Left hindlimb (tissue), 1 donor: ENCODE measurements around the gene GMDS.
A peak's percentile ranks its signal among the peaks of the same experiment; 100 is the strongest.
"Not testable (repeated sequence)": the region's sequence is repeated elsewhere in the genome, so short reads cannot be mapped to it uniquely, and the experiment has no call there.

Source experiments
- DNase-seq: peaks from one replicate; pipeline ENCODE4 v3.0.0-alpha.2; 2018

Gene GMDS

DNA sequence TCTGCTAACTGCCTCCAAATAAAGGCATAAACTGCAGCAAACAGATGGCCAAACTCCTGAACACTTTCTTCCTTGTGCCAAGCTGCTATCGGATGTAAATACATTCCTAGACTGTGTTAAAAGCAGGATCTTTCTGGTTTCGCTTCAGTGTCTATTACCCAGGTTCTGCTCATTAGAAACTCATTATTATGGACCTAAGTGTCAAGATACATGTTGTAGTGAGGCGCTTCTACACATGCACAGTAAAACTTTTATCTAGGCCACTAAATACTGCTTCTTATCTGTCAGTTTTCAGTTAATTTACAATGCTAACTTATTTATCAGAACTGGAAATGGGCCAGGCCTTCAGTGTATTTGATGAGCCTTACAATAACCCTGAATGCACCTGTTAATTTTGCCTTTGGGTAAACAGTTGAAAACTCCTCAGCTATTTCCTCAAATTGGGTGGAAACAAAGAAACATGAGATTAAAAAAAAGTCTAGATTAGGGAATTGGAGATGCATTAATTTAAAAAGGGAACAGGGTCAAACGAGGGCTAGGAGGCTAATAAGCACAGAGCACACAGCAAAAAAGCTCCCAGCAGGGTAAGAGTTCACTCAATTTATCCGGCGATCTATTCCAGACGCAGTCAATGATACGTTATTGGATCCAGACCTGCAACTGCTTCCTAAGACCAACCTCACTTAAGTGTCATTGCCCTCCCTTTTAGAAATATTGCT, 395.1 kb downstream of the GMDS start:
- DNase-seq: no peak

DNA sequence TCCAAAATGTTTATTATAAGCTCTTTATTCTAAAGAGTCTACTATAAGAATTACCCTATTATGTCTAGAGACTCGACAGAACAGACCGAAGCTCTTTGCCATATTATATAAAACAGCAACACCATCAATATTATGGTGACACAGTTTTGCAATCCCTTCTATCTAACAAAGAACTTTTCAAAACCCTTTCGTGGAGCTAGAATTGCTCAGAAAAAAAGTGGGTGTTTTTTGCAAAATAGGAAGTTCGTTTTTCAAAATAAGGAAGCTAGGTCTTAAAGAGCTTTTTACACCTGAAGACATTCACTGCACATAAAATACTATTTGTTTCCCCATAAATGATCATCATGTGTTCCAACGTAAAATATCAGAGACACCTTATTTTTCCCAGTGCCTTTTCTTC, 395.7 kb downstream of the GMDS start:
- DNase-seq: no peak

DNA sequence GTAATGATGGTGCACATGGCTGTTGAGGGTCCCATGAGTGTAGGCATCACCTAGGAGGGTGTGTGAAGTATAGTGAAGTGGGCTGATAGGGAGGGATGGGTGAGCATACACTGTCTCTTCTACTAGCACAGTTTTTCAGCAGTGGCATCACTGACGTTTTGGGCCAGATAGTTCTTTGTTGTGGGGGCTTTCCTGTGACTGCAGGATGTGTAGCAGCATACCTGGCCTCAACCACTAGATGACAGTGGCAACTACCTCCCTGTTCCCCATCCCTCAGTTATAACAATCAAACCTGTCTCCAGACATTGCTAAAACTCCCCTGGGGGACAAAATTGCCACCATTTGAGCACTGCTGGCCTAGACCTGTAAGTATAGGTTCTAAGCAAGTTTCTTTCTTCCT, 396.7 kb downstream of the GMDS start:
- DNase-seq: no peak

DNA sequence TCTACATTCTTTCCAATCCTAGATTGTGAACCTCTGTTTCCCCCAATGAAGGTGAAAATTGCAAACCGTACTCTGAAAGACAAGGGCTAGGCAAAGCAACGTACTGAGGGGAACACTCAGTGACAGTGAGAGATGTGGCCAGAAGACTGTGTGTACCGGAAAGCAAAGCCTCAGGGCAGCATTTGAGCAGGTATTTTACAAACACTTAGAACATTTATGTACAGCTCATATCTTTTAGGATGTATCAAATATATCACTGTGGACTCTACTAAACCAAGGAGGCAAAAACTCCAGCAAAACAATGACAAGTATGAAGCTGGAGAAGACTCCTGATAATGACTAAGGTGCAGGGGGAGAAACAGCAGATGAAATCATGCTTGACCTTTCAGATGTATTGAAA, 398.8 kb downstream of the GMDS start:
- DNase-seq: no peak

DNA sequence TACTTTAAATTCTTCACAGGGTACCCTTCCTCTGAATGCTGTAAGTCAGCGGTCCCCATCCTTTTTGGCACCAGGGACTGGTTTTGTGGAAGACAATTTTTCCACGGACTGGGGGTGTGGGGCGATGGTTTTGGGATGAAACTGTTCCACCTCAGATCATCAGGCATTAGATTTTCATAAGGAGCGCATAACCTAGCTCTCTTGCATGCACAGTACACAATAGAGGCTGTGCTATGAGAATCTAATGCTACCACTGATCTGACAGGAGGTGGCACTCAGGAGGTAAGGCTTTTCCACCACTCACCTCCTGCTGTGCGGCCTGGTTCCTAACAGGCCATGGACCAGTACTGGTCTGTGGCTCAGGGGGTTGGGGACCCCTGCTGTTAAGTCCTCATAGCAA, 399.9 kb downstream of the GMDS start:
- DNase-seq: not testable (repeated sequence)

DNA sequence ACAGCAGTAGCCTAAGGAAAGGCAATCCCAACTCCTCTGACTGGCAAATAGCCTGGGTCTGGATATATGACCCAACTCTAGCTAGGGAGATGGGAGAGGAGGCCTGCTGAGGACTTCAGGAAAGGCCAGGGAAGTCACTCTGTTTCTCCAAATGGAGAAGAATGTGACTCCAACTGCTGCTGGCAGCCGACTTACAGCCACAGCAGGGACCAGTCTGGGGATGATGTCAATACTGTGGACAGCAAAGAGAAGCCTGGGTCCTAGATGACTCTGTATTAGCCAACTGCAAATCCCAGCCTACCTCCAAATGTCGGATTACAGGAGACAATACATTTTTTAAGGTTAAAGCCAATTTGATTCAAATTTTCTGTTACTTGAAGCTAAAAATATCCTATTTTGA, 403.1 kb downstream of the GMDS start:
- no peak for DNase-seq

DNA sequence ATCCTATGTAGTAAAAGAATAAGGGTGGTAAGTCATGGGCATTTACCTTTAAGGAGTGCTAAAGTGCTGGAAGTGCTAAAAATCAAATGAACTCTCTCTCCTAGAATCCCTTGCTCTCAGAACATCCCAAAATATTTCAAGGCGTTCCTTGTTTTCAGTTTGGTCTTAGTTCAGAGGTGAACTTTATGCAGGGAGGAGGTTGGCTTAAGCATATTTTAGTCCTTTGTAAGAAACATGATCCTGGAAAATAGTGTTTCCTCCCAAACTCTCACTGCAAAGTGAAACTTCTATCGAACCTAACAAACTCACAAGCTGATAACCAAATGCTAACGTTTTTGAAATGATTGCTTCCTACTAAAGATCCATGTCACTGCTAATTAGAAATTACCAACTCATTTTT, 404.3 kb downstream of the GMDS start:
- DNase-seq: no peak

DNA sequence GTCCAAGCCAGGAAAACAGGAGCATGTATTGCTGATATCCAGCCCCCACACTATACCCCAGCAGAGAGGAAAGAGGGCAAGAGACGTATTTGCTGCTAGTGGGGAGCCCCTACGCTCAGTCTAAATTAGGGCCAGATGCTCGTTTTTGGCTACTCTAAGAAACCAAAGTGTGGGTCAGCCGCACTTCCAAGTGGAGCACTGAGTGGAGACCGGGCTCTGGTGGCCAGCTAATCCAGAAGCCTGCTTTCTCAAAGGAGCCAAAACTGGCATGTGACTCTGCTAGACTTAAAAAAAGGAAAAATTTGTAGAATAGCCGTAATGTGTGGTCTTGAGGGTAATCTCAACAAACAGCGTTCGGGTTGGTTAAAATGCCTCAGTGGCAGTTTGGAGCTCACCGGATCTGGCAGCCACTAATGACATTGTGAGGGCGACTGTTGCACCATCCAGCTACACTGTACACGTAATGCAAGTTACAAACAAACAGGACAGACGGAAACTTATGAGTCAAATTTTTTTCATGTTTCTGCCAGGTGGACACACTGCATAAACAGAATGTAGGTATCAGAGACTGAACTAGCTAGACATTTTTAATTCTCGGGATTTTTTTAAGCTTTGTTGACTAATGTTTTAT, 404.8 kb downstream of the GMDS start:
- no peak for DNase-seq

DNA sequence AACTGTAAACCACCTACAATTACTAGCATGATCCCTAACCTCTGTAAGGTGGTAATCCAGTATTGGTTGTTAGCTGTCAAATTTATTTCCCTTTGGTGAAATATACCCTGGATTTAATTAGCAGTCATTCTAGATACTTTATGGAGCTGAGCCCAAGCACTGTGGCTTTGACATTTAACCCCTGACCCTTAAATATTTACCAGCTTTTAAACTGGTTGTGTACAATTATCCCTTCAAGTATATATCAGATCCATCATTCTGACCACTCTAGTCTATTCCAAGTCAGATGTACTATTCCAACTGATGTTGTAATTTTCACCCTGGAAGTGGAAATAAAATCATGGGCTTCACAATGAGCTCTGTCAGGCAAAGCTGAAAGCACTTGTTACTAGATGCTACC, 406.0 kb downstream of the GMDS start:
- no peak for DNase-seq

DNA sequence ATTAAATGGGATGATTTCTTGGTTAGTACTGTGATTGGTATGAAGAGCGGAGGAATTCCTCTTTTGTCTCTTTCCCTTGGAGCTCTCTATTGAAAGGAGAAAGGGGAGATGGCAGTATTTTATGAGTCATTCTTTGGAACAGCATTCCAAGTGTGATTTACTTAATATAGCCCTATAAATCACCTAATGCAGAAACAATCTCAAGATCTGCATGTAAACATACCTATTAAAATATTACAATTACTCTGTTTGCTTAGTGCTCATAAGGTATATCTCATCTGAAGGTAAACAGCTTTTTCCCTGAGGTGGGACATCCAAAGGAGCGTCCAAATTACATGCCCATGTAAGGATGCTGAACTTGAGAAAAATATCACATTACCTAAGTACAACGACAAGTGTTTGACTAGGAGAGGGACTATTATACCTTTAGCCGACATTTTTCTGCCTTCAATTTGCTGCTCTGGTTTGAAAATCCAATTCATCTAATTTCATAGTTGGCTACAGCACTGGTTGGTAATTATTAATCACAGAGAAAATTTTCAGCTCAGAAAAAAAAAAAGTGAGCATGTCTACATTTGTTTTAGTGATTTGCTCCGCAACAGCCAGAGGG, 406.7 kb downstream of the GMDS start:
- no peak for DNase-seq

DNA sequence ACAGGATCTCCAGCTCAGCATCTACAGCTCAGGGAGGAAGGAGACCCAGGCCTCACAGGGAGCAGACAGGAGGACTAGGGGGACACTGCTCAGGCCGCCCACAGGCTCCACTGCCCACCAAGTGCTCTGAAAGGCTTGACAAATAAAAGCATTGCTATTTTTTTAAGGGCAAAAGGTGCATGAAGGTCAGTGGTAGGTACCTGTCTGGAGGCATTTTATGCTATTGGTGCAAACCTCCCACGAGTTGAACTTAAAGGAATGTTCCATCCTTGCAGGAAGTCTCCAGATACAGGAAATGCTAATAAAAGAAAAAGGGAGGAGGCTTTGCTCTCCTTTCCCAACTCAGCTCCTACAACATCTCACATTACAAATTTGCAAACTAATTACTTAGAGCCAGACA, 407.6 kb downstream of the GMDS start:
- DNase-seq: no peak

DNA sequence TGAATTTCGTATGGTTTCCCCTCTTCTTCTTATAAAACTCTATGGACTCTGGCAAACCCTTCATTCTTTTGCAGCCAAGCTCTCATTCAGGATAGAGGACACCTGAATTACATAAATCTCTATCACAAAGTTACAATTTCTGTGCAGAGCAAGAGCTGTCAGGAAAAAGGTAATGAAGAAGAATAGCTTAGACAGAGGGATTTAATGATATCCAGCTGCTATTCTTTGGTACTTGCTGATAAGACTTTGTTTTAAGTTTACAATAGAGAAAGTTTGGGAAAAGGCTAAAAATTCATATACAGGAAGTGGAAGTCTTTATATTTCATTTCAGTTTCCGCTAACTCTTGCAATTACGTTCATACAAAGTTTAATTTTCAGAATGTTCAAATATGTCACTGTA, 408.7 kb downstream of the GMDS start:
- no peak for DNase-seq

DNA sequence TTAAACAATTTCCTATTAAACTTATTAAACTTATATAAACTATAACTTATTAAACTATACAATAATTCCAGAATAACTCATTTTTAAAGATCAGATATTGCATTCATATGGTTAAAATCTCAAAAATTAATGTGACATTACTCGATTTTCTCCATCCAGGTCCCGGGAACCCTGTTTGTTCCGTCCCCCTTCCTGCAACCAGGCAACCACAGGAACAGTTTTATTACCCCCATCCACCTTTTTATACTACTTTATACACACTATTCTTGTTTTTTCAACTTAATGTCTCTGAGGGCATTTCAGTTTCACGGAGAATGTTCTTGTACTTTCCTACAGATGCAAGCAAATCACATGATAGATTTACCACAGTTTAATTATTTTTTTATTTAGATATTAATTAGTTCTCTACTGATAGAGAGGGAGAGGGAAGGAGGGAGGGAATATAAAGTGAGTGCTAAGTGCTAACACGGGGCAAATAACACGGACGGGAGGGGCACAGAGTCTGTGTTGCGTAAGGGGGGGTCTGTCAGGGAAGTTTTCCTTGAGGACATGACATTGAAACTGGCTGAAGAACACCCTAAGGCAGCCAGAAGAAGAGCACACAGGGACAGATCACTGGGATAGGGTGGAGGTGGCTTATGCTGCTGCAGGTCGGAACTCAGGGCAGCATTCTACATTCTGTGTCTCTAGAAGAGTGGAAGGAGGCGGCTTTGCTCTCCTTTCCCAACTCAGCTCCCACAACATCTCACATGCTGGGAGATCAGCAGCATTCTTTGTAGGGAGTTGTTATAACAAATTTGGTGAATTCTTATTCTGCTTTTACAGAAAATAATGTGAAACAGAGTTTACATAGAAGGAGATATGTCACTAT, 410.5 kb downstream of the GMDS start:
- no peak for DNase-seq

DNA sequence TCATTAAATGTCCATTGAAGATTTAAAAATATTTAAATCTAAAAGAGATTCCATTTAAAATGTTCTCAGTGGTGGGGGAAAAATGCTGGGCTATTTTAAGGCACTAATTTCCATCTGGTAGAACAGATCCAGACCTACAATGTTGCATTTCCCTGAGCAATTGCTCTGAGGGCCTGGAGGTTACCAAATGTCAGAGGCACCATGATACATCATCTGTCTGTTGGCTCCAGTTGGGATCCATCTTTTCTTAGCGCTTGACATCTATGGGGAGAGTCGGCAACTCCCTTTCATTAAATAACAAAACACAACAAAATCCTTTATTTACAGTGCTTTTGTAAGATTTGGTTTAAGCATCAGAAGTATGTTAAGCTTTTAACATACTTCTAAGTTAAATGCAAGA, 411.2 kb downstream of the GMDS start:
- DNase-seq: no peak

DNA sequence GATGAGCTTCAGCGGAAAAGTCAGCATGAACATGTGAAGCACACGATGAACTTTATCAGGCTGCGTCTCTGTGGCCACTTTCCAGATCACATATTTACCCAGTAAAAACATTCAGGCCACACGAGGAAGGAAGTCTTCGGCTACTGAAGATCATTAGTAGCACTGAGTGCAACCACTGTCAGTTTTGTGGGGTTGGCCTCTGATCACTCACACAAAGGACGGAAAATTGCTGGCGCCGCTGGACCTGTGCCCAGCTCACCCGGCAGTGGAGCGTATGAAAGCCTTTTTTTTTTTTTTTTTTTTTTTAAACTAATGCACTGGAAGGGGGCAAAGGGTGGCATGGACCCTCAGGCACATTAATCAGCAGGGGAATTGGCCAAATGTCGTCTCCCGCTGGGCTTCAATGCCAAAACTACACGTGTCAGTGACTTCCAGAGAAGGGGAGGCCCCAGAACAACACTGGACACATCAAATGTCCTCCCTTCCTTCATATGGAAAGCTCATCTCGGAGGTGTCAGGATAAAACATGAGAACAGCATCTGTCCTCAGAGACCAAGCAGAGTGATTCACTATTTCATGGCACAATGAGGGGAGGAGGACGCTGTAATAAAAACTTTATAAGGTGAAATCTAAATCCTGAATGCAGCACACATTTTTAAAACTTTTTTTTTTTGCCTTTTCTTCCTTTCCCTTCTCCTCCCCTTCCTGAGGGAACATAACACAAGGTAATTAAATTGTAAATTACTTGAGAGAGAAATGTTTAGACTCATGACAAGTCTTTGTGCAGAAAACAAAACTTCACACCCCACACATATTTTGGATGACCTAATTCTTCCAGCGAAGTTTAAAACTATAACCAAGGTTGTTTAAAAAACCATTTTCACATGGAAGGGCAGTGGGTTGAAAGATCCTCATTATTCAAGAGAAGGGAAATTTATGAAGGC, 412.3 kb downstream of the GMDS start:
- DNase-seq: peak; percentile 75

DNA sequence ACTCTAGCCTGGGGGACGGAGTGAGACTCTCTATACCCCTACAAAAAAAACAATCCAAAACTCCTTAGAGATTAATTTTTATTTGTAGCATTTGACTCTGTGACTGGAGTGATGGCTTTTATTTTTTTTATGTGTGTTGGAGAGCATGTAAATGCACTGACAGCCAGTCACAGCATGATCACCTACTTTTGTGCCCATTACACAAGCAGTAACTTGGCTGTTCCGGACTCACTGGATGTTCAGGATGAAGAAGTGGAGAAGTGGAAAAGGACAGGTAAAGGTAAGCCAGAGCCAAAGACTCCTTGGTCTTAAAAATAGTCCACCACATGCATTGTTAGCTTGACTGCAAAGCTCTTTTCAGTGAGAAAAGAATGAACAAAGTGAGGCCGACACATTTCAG, 413.0 kb downstream of the GMDS start:
- no peak for DNase-seq

DNA sequence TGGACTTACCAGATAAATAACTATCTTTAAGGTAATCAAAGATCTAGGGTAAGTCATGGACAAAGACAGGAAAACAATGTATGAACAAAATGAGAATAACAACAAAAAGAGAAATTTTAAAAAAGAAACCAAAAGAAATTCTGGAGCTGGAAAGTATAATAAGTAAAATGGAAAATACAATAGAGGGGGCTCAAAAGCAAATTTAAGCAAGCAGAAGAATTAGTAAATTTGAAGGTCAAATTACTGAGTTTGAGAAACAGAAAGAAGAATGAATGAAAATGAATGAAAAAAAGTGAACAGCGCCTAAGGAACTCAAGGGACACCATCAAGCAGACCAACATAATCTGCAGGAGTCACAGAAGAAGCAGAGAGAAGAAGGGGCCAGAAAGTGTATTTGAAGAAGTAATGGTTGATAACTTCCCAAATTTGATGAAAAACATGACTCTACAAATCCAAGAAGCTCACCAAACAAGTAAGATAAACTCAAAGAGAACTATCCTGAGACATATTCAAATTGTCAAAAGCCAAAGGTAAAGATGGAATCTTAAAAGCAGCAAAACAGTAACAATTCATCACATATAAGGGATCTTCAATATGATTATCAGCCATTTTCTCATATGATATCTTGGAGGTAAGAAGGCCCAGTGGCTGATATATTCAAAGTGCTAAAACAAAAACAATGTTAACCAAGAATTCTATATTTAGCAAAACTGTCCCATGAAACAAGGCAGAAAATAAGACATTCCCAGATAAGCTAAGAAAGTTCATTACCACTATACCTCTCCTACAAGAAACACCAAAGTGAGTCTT, 417.2 kb downstream of the GMDS start:
- DNase-seq: no peak

DNA sequence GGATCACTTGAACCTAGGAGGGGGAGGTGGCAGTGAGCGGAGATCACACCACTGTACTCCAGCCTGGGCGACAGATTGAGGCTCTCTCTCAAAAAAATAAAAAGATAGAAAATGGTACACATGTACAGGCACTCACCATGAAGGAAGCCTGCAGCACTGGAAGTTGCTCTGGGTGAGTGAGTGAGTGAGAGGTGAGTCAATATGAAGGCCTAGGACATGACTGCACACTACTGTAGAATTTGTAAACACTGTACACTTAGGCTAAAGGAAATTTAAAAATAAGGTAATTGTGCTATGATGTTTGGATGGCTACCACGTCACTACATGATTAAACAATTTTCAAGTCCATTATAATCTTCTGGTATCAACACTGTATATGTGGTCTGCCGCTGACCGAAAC, 419.5 kb downstream of the GMDS start:
- DNase-seq: no peak

DNA sequence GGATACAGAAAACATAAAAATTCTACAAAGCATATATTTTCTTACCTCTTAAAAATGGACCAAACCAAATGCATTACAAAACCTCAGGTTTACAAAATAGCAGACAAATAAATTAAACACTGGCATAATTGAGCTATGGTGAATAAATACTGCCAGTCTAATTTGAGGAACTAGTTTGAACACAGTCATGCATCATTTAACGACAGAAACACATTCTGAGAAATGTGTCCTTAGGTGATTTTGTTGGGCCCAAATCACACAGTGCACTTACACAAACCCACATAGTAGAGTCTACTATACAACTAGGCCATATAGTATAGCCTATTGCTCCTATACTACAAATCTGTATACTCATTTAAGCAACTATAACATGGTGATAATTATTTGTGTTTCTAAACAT, 420.1 kb downstream of the GMDS start:
- DNase-seq: no peak

DNA sequence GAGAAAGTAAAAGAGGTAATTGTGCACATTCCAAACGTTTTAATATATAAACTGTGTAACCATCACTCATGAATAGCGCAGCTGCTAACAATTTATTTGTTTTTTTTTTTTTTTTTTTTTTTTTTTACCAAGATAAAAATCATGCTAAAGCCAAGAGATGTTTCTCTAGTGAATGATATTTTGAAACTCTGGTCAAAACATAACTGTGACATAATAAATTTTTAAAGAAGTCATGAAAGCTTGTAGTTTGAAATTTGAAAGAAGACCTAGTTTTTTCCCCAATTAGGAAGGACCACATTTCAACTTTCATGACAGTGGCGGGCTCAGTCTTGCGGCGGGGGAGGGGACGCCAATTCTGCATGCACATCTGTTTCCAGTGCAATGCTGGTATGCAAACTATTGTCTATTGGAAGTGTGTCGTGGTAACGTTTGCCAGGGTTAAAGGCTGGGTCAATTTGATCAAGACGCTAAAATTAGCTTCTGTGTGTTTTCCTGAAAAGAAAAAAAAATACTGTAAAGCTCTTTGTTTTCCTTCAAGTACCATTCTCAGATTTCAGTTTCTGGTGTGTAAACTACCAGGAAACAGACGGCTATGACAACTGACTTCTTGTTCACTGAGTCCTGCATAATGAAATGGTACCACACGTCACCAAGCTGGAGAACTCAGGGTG, 423.8 kb downstream of the GMDS start:
- peak; percentile 74 for DNase-seq

DNA sequence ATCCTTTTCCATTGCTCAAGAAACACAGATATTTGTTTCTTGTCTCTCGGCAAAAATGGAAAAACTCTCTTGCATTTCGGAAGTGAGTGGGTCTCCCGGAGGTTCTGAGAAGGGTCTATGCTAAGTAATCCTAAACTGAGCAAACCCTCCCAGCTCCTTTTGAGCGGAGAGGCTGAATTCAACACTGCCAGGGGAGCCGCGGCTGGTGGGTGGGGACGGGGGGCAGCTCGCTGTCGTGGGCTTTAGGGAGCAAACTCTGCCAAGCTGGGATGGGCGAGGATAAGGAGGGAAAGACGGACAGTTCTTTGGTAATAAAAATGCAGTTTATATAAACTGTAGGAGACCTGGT, 424.3 kb downstream of the GMDS start:
- DNase-seq: peak; percentile 58
